22Rv1 (cell line): Measurements from ENCODE around the gene CACNA1C.

Source experiments
- CTCF ChIP-seq: fragments of 450-650 bp; IDR thresholded peaks from 2 replicates; pipeline ENCODE4 v1.5.1; 2017; ENCODE audit warnings: mild to moderate bottlenecking
- ZFX ChIP-seq: fragments of 450-650 bp; IDR thresholded peaks from 2 replicates; pipeline ENCODE4 v1.6.1; 2017; ENCODE audit warnings: antibody characterized with exemption, borderline replicate concordance

GRCh38 chr12:2640281-2640680 is 587.5 kb downstream of the CACNA1C start:
- TF ChIP-seq CTCF (no peak), ZFX (no peak)
